T-helper 9 cell (primary cell): Measurements from ENCODE around the gene SMIM1.
A peak's percentile ranks its signal among the peaks of the same experiment; 100 is the strongest.
"Not testable (repeated sequence)": the region's sequence is repeated elsewhere in the genome, so short reads cannot be mapped to it uniquely, and the experiment has no call there.

ENCODE experiments used
- DNase-seq: peaks from one replicate; pipeline ENCODE4 v3.0.0-alpha.2; 2020

SMIM1 gene

DNA sequence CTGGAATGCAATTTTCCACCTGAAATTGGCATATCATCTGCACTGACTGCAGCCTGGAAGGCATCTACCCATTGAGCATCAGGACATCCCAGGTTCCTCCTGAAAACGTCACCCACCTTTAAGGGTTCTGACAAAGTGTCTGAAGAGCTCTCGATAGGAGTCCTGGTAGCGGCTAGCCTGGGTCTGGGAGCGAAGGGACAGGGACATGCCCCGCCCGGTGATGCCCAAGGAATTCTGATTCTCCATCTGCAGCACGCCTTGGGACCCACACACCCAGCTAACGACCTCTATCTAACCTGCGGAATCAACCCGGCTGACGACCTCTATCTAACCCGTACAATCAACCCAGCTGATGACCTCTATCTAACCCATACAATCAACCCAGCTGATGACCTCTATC lies 33.6 kb upstream of the SMIM1 start:
- no peak for DNase-seq

- no peak for DNase-seq
Measured at GRCh38 chr1:3740042-3740441, 32.5 kb upstream of the SMIM1 start.

GRCh38 chr1:3740752-3741151 lies 31.8 kb upstream of the SMIM1 start:
- no peak for DNase-seq

GRCh38 chr1:3741566-3742438 lies 30.7 kb upstream of the SMIM1 start:
- no peak for DNase-seq

GRCh38 chr1:3742439-3743298 lies 29.9 kb upstream of the SMIM1 start:
- no peak for DNase-seq

DNA sequence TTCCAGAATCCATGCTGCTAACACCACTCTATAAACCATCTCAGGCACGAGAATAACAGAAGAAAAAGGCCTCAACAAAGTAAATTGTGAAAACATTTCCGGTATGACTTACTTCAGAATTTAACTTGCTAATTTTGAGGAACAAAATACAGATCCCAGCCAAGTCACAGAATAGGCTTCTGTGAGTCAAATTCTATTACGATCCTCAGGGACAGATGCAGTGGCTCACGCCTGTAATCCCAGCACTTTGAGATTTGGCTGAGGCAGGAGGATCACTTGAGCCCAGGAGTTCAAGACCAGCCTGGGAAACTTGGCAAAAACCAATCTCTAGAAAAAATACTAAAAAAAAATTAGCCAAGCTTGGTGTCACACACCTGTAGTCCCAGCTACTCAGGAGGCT lies 29.1 kb upstream of the SMIM1 start:
- no peak for DNase-seq

- DNase-seq, result no peak
Measured at GRCh38 chr1:3743826-3744225, 28.7 kb upstream of the SMIM1 start.

GRCh38 chr1:3744646-3745045 lies 27.9 kb upstream of the SMIM1 start:
- DNase-seq, result no peak

DNA sequence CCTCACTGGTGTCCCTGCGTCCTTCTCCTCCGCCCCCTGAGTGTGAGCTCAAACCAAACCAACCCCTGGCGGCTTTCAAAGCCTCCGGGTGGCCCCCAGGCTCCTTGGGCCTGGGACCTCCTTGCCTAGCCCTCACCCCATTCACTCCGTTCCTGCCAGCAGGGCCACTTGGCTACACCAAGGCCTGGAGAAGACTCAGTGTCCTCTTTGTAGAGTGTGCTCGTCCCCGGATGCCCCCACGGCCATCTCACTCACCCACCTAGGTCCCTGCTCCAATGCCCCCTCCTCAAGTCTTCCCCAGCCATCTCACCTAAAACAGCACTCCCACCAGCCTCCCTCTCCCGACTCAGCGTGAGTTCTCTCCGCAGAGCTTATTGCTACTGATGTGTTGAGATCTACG lies 27.5 kb upstream of the SMIM1 start:
- DNase-seq, result no peak

DNA sequence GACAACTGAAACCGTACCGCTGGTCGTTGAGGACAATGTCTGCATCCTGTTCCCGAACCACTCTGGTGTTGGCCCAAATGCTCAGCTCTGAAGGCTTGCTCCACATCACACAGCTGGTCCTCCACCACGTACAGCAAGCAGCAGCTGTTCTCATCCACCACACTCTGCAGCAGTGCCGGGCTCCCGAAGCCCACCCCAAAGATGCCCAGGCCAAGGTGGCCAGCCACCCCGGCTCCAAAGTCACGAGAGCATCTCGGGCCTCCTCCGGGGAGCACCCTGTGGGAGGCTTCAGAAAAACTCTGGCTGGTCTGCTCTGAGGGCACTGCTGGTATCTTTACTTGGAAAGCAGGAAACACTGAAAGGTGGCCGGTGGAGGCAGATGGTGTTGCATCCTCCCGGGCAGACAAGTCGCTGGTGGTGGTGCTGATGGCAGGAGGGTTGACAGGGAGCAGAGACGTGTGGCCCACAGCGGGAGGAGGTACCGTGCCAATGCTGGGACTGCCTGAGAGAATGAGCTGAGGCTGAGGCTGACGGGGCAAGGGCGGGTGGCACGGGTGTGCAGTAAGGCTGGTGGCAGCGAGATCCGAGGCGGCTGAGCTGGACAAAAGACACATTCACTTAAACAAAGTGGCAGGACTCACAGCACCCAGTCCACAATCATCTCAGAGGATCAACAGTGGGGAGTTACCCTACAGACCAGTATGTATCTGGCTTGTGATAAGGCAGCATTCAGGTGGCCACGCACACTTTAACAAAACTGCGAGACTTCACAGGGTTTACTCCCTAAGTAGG lies 26.8 kb upstream of the SMIM1 start:
- peak; percentile 8 for DNase-seq

- DNase-seq, result no peak
Measured at GRCh38 chr1:3746389-3746829, 26.1 kb upstream of the SMIM1 start.

GRCh38 chr1:3746830-3747521 lies 25.6 kb upstream of the SMIM1 start:
- DNase-seq, result peak; percentile 81

DNA sequence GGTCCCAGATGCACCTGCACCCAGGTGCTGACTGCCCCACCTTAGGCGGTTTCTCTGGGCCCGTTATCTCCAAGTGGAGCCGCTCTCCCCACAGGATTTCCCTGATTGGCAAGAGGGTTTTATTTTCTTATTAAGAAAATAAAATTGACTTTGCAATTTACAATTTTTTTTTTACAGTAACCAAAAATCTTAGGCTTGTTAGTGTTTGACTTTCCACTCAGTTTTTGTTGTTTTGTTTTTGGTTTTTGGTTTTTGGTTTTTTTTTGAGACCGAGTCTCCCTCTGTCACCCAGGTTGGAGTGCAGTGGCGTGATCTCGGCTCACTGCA lies 25.1 kb upstream of the SMIM1 start:
- no peak for DNase-seq

DNA sequence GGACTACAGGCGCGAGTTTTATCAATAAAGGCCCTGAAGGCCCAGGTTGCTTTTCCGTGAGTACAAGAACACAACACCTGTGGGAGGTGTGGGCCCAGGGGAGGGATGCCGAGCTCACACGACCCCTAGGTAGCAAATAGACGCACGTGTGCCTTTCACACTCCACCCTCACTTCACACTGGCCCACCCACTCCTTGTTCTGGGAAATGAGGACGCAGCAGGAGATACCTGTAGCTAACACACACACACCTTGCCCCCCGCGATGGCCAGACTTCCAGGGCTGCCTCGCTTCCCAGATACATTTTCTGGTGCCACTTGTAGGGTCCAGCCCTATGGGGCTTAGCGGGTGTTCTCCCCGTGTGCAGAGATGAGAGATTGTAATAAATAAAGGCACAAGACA lies 24.6 kb upstream of the SMIM1 start:
- no peak for DNase-seq

DNA sequence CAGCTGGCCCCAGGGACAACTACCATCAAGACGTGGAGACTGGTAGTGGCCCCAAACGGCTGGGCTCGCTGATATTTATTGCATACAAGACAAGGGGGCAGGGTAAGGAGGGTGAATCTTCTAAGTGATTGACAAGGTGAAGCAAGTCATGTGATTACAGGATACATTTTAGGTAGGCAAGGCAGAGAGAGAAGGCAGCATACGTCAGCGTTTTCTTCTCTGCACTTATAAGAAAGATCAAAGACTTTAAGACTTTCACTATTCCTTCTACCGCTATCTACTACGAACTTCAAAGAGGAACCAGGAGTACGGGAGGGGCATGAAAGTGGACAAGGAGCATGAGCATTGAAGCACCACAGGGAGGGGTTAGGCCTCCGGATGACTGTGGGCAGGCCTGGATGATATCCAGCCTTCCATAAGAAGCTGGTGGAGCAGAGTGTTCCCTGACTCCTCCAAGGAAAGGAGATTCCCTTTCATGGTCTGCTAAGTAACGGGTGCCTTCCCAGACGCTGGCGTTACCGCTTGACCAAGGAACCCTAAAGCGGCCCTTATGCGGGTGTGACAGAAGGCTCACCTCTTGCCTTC lies 24.1 kb upstream of the SMIM1 start:
- DNase-seq, result not testable (repeated sequence)

- no peak for DNase-seq
Measured at GRCh38 chr1:3749512-3749911, 23.0 kb upstream of the SMIM1 start.

DNA sequence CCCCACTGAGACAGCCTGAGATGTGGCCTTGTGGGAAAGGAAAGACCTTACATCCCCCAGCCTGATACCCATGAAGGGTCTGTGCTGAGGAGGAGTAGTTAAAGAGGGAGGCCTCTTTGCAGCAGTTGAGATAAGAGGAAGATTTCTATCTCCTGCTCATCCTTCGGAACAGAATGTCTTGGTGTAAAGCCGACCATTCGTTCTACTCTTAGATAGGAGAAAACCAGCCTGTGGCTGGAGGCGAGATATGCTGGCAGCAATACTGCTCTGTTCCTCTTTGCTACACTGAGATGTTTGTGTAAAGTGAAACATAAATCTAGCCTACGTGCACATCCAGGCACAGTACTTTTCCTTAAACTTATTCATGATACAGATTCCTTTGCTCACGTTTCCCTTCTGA lies 21.8 kb upstream of the SMIM1 start:
- DNase-seq, result no peak

- no peak for DNase-seq
Measured at GRCh38 chr1:3752400-3752945, 20.1 kb upstream of the SMIM1 start, which contains the start of gene CCDC27. Gene CCDC27, plus strand, starts transcription at chr1:3752450. Its CDS starts 32 bp downstream, at chr1:3752482.

GRCh38 chr1:3753656-3754454 lies 18.7 kb upstream of the SMIM1 start:
- no peak for DNase-seq

DNA sequence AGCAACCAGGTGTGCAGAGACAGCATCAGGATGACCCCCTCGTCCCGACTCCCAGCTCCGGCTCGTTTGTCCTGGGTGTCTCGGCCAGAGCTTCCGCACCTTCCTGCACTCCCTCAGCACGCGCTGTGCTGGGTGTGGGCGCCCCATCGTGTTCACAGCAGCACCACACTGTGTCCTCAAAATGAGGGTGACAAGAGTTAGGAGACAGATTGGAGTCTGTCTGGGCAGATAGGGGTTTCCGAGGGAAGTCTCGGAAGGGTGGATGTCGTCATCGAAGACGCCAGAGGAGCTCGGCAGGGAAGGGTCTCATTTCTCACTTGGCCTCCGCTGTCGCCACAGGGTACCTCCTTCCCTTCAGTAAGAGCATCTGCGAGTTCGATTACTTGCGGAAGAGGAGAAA lies 16.2 kb upstream of the SMIM1 start:
- DNase-seq, result no peak

- DNase-seq, result no peak
Measured at GRCh38 chr1:3759164-3759563, 13.4 kb upstream of the SMIM1 start.
